ENCODE data around the gene ZSWIM4.

Gene ZSWIM4

GRCh38 chr19:13875824-13876223 lies 80.6 kb downstream of the ZSWIM4 start:
- no peak overlapping the region for H3K4me3 ChIP-seq (ENCODE audit: low read depth, low read length)
- no peak for TF ChIP-seq CTCF (IDR thresholded peaks at IDR 0.05; ENCODE audit: low read depth, low read length)

GRCh38 chr19:13876834-13877233 lies 81.6 kb downstream of the ZSWIM4 start, which contains the start of gene NANOS3:
Gene NANOS3, plus strand, starts transcription at chr19:13877134. Its CDS starts 115 bp downstream, at chr19:13877249.
- H3K4me3 ChIP-seq (ENCODE audit: low read depth, low read length), result no peak within 1 kb of the TSS
- TF ChIP-seq CTCF (IDR thresholded peaks at IDR 0.05; ENCODE audit: low read depth, low read length), result no peak

- H3K4me3 ChIP-seq (ENCODE audit: low read depth, low read length), result no peak overlapping the region
- TF ChIP-seq CTCF (IDR thresholded peaks at IDR 0.05; ENCODE audit: low read depth, low read length), result no peak
Observed at GRCh38 chr19:13877303-13877702, 82.1 kb downstream of the ZSWIM4 start.

DNA sequence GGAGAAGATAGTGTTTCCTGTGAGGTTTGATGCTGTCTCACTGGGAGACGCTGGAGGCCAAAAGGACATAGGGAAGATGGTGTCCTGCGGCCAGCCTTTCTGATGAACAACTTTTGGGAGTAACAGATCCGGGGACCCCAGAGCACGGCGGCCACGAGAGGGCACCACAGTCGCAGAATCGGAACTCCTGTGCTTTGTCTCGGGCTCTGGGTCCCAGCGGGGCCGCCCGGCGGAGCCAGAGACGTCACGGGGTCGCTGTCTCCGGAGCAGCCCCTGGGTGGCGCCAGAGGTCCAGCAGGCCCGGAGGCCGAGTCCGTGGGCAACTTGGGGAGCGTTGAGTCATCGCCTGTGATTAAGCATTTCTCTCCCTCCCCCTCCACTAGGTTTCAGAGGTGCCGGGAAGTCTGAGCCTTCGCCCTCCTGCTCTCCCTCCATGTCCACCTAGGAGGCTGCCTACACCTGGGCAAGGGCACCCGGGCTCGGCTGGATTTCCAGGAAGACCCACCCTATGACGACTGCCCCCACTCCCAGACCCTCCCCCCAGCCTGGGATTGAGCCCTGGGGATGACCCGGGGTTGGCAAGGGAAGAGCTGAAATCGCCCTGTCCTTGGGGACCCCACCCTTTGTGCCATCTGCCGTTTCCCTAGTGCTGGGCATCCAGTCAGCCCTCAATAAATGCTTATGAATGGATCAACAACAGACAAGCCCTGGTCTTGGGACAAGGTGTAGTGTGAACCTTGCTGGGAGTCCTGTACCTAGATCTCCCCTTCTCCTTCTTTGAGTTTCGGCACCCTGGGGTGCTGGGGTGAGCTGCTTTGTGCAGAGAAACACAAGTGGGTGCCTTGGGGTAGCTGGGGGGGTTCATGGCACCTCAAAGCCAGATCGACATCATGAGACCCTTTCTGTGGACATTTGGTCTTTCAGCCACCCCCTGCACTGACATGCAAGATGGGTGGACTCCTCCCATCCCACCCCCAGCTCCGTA lies 85.1 kb downstream of the ZSWIM4 start:
- peak; percentile 91 for TF ChIP-seq CTCF (IDR thresholded peaks at IDR 0.05; ENCODE audit: low read depth, low read length)
- H3K4me3 ChIP-seq (ENCODE audit: low read depth, low read length), result peak overlapping the region; percentile 24; the same call in 1 of the 2 replicates

GRCh38 chr19:13881251-13881691 lies 86.0 kb downstream of the ZSWIM4 start:
- no peak overlapping the region for H3K4me3 ChIP-seq (ENCODE audit: low read depth, low read length)
- TF ChIP-seq CTCF (IDR thresholded peaks at IDR 0.05; ENCODE audit: low read depth, low read length), result no peak

Measured in WI38 (cell line).